Occipital lobe (tissue), 2 donors: Measurements from ENCODE around the gene LRMDA. TPM values are rescaled to one million over a fixed set of nuclear protein-coding genes. Genes with fewer than 3 reads are reported as not detected.

Source experiments
- DNase-seq: peaks from one replicate; lab custom pipeline; 2025; lab: John Stamatoyannopoulos, UW
- total RNA-seq: library from RNA; depleted of rRNA; stranded (reverse); fragments of >200 nt; gene quantifications from one replicate; pipeline ENCODE4 v1.2.3, GENCODE V29; 2014

The LRMDA gene
- total RNA-seq, 1 donor from 2014 or later, result 0.62 TPM

- no peak for DNase-seq
Measured at GRCh38 chr10:75418712-75419111, 12.7 kb upstream of the LRMDA start.

- no peak for DNase-seq
Measured at GRCh38 chr10:75422913-75423312, 8.5 kb upstream of the LRMDA start.

GRCh38 chr10:75424571-75424970 is 6.9 kb upstream of the LRMDA start:
- DNase-seq, result no peak

GRCh38 chr10:75425291-75426079 is 5.9 kb upstream of the LRMDA start:
- no peak for DNase-seq

GRCh38 chr10:75426880-75427279 is 4.5 kb upstream of the LRMDA start:
- no peak for DNase-seq

- DNase-seq, result no peak
Measured at GRCh38 chr10:75427951-75428350, 3.5 kb upstream of the LRMDA start.

GRCh38 chr10:75428434-75429158 is 2.8 kb upstream of the LRMDA start:
- no peak for DNase-seq

GRCh38 chr10:75429159-75429827 is 2.1 kb upstream of the LRMDA start:
- no peak for DNase-seq

GRCh38 chr10:75430000-75430763 is 1.2 kb upstream of the LRMDA start:
- DNase-seq, result no peak

- no peak for DNase-seq
Measured at GRCh38 chr10:75432176-75432575, 752 bp downstream of the LRMDA start.

- no peak for DNase-seq
Measured at GRCh38 chr10:75432763-75433162, 1.3 kb downstream of the LRMDA start.

- no peak for DNase-seq
Measured at GRCh38 chr10:75433216-75433615, 1.8 kb downstream of the LRMDA start.

GRCh38 chr10:75434291-75434690 is 2.9 kb downstream of the LRMDA start:
- DNase-seq, result no peak

- no peak for DNase-seq
Measured at GRCh38 chr10:75435291-75435690, 3.9 kb downstream of the LRMDA start.

- DNase-seq, result no peak
Measured at GRCh38 chr10:75436896-75437295, 5.5 kb downstream of the LRMDA start.

GRCh38 chr10:75437693-75438092 is 6.3 kb downstream of the LRMDA start:
- DNase-seq, result no peak

- DNase-seq, result no peak
Measured at GRCh38 chr10:75438275-75438674, 6.9 kb downstream of the LRMDA start.

- DNase-seq, result no peak
Measured at GRCh38 chr10:75439811-75440210, 8.4 kb downstream of the LRMDA start.

GRCh38 chr10:75440271-75440793 is 8.9 kb downstream of the LRMDA start:
- no peak for DNase-seq

- no peak for DNase-seq
Measured at GRCh38 chr10:75441196-75441595, 9.8 kb downstream of the LRMDA start.

GRCh38 chr10:75441682-75442081 is 10.3 kb downstream of the LRMDA start:
- DNase-seq, result no peak
